A673 (cell line): ENCODE measurements around the gene TTLL6.

Experiments
- EZH2 ChIP-seq: fragments of 200-600 bp; sonication (generic); IDR thresholded peaks from 2 replicates; pipeline ENCODE4 v1.6.1; 2017; ENCODE audit warnings: borderline replicate concordance, low read depth, mild to moderate bottlenecking, mixed read lengths, antibody characterized with exemption, low read length; ENCODE audit not compliant: poor library complexity, severe bottlenecking
- TF ChIP-seq, protein P1 (sequence below): fragments of 300-800, 200-600 bp; sonication (generic); conservative IDR thresholded peaks from 2 replicates; pipeline ENCODE4 v1.5.1; 2017; ENCODE audit warnings: low read depth, mild to moderate bottlenecking, antibody characterized with exemption, low read length, moderate library complexity, mixed read lengths

GRCh38 chr17:48841395-48841831, 24.4 kb upstream of the TTLL6 start:
- TF ChIP-seq, protein P1, sequence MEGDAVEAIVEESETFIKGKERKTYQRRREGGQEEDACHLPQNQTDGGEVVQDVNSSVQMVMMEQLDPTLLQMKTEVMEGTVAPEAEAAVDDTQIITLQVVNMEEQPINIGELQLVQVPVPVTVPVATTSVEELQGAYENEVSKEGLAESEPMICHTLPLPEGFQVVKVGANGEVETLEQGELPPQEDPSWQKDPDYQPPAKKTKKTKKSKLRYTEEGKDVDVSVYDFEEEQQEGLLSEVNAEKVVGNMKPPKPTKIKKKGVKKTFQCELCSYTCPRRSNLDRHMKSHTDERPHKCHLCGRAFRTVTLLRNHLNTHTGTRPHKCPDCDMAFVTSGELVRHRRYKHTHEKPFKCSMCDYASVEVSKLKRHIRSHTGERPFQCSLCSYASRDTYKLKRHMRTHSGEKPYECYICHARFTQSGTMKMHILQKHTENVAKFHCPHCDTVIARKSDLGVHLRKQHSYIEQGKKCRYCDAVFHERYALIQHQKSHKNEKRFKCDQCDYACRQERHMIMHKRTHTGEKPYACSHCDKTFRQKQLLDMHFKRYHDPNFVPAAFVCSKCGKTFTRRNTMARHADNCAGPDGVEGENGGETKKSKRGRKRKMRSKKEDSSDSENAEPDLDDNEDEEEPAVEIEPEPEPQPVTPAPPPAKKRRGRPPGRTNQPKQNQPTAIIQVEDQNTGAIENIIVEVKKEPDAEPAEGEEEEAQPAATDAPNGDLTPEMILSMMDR, result no peak
- TF ChIP-seq EZH2, result no peak
